GM10266 (cell line): Measurements from ENCODE around the gene SLC6A13.

Experiments
- DNase-seq: peaks from one replicate; pipeline ENCODE4 v3.0.0; 2012; ENCODE audit errors: extremely low spot score
- CTCF ChIP-seq: IDR thresholded peaks from 2 replicates; pipeline ENCODE4 v1.5.1; 2012; ENCODE audit warnings: mild to moderate bottlenecking, low read depth; ENCODE audit not compliant: control insufficient read depth, insufficient read depth; ENCODE audit errors: missing control alignments

Gene SLC6A13

GRCh38 chr12:292186-292585 is 29.6 kb upstream of the SLC6A13 start:
- TF ChIP-seq CTCF, result no peak
- DNase-seq, result no peak

GRCh38 chr12:291153-291723 is 28.6 kb upstream of the SLC6A13 start:
- no peak for TF ChIP-seq CTCF
- no peak for DNase-seq

GRCh38 chr12:288687-289086 is 26.1 kb upstream of the SLC6A13 start:
- TF ChIP-seq CTCF, result no peak
- DNase-seq, result no peak

- DNase-seq, result no peak
- TF ChIP-seq CTCF, result no peak
These were observed 24.1 kb upstream of the SLC6A13 start for GRCh38 chr12:286531-287300.

- TF ChIP-seq CTCF, result no peak
- DNase-seq, result no peak
These were observed 15.4 kb upstream of the SLC6A13 start for GRCh38 chr12:278046-278445.

- no peak for DNase-seq
- no peak for TF ChIP-seq CTCF
These were observed 13.2 kb upstream of the SLC6A13 start for GRCh38 chr12:275812-276211.

GRCh38 chr12:273382-273781 is 10.7 kb upstream of the SLC6A13 start:
- TF ChIP-seq CTCF, result no peak
- no peak for DNase-seq
